NCI-H446 (cell line): ENCODE data around the gene MACF1.
"Not testable (repeated sequence)": the region's sequence is repeated elsewhere in the genome, so short reads cannot be mapped to it uniquely, and the experiment has no call there.

Experiments
- DNase-seq, 2 experiments: peaks; one replicate each; lab custom pipeline; 2025; lab: John Stamatoyannopoulos, UW

The MACF1 gene

DNA sequence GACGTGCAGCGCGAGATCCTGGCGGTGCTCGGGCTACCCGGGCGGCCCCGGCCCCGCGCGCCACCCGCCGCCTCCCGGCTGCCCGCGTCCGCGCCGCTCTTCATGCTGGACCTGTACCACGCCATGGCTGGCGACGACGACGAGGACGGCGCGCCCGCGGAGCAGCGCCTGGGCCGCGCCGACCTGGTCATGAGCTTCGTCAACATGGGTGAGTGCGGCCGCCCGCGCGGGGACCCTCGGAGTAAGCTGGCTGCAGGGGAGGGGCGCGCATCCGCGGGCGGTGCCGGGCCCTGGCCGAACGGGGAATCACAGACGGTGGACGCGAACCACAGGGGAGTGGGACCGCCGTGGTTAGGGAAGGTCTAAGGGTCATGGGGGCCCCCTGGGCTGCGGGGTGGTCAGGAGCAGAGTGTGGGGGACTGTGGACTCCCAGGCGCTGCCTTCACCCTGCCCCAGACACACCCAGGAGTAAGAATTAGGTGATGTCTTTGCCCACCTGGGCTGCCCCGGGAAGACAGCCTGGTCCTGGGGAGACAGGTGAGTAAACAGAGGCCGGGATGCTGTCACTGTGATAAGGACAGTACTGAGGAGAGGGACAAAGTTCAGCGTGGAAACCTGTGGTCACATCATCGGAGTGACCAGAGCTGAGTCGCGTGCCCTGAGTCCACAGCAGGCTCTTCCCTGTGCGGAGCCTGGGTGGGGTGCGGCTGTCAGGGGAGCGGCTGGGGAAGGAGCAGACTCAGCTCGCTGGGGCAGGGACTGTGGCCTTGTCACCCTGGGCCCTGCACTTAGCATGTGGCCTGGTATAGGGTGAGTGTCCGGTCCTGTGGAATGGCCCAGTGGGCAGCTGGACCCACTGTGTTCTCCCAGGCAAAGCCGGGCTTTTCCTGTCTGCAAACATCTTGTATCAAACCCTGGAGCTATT lies 287.9 kb downstream of the MACF1 start:
- not testable (repeated sequence) for DNase-seq

- not testable (repeated sequence) for DNase-seq
Measured at GRCh38 chr1:39493043-39493810, 288.7 kb downstream of the MACF1 start.

DNA sequence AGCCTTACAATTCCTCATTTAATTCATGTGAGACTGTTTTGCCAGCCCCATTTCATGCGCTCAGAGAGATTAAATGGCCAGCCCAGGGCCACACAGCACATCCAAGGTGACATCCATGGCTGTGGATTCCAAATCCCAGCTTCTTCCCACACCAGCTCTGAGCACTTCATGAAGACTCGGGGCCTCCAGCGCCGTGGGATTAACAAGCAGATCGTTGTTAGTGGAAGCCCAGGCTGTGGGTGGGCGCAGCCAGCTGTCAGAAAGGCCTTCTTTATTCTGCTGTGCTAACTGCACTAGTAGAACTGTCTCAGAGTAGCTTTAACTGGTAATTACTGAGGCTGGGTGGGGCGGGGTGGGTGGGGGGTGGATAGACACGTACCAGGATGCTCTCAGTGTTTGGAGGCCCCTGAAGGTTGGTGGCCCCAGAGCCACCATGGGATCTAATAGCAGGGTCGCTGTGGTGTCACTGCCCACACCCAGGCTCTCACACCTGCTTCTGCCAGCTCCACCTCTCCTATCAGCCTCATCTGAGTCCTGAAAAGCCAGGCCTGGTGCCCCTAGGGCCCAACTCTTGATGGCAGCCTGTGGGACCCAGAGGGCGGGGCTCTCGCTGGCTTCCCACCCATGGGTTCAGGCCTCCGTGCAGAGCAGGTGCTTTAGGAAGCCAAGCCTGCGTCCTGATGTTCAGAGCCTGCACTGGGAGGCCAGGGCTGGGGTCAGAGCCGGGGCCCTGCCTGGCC lies 290.3 kb downstream of the MACF1 start:
- DNase-seq: no peak

- DNase-seq: not testable (repeated sequence)
Measured at GRCh38 chr1:39496520-39496919, 292.0 kb downstream of the MACF1 start.

DNA sequence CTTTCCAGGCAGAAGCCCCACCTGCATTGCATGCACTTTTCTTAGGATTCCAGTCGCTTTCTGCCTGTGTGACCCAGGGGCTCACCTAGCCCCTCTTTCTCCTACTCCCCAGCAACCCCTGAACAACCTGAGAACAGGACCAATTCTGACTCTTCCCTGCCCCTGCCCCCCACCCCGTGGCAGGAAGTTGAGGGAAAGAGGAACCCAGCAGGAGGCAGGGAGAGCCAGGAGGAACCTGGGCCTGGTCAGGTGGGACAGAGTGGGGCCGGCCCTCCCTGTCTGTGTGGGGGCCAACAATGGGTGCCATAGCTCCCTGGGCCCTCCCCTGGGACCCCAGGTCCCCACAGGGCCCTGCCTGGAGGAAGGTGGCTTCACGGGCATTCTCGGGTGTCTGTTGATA lies 293.1 kb downstream of the MACF1 start:
- no peak for DNase-seq

- DNase-seq: not testable (repeated sequence)
Measured at GRCh38 chr1:39498096-39498710, 293.7 kb downstream of the MACF1 start.

GRCh38 chr1:39498821-39499220 lies 294.3 kb downstream of the MACF1 start:
- not testable (repeated sequence) for DNase-seq

GRCh38 chr1:39499668-39500067 lies 295.2 kb downstream of the MACF1 start:
- no peak for DNase-seq

GRCh38 chr1:39500862-39501389 lies 296.4 kb downstream of the MACF1 start:
- no peak for DNase-seq

- peak in 1 of 2 experiments; percentile 38 for DNase-seq
Measured at GRCh38 chr1:39501666-39502065, 297.2 kb downstream of the MACF1 start.

- DNase-seq: not testable (repeated sequence)
Measured at GRCh38 chr1:39504436-39504835, 299.9 kb downstream of the MACF1 start.

GRCh38 chr1:39505289-39505688 lies 300.8 kb downstream of the MACF1 start:
- no peak for DNase-seq

GRCh38 chr1:39507230-39507928 lies 302.9 kb downstream of the MACF1 start:
- peak in 1 of 2 experiments; percentile 13 for DNase-seq

DNA sequence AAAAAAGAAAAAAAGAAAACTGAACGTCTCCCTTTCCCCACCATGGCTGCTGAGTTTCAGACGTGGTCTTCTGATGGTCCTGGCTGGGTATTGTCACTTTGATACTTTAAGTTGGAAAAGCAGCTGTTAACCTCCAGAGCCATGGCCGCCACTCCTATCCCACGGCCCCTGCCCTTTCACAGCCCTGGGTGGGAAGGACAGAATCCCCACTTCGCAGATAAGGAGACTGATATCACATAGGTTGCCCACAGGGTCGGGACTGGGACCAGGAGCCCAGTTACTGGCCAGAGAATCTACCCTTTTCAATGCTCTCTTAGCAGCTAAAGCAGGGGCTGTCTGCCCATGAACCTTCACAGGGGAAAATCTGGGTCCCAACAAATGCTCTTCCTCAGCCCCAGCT lies 303.8 kb downstream of the MACF1 start:
- DNase-seq: no peak

DNA sequence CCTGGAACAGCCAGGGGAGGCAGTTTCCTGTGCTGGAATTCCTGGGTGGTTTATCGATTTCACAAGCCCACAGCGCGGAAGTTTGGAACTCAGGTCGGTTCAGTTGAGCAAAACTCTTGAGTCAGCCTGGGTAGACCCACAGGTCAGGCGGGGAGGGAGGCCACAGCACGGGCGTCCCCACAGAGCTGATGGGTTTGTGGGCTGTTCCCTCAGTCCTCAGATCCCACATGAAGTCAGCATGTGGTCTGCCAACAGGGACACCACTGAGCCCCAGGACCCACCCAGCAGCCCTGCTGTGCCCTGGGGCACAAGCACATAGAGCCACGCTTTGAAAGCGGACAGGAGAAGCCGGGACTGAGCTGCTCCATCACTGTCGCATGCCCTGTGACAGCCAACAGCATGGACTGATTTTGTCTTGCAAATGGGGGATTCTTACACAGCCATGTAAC lies 304.4 kb downstream of the MACF1 start:
- DNase-seq: no peak

DNA sequence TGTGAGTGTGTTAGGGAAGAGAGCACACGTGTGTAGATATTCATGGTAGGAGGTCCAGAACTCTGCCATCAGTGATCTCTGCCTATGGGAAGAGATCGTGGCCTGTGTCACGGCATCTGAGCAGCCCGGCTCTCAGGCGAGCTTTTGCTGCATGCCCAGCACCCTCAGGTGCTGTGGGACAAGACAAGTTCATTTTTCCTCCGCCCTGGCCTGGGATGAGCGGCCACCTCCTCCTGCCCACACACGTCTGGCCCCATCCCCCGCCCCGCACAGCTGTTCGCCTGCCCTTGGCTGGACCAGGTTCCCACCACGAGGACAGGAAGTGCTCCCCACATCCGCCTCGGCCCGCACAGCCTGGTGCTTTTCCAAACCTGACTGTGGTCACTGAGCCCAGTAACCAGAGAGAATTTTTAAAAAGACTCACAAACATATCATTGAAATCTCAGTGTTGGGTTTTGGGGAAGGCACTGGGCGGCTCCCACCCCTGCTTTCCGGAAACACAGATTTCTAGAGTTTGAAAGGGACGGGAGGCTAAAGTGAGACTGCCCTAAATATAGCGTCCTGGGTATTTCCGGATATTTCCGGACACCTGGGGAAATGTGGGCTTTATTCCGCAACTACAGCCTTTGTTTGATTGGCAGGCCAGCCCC lies 305.0 kb downstream of the MACF1 start:
- no peak for DNase-seq

DNA sequence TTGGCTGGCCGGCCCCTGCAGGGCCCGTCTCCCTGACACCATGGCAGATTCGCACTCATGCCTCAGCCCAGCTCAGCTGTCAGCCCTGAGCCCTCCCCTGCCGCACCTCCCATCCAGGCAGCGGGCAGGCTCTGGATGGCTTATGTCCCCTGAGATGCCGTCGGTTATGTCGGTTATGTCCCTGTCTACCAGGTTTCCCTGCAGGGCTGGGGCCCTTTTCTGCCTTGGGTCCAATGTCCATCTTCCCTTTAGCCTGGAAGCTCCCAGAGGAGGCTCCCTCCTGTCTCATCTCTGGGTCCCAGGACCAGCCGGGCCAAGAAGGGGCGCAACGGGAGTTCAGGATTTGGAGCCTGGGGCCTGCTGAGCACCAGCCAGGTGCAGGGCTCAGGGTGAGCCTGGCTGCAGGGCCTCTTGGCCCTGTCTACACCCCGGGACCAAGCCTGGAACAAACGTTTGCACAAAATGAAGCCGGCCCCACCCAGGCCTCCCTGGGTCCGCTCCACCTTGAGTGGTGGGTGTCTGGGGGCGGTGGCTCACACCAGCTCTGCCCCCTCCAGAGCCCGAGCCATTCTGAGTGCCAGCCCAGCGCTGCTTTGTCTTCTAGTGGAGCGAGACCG lies 306.2 kb downstream of the MACF1 start:
- not testable (repeated sequence) for DNase-seq

- not testable (repeated sequence) for DNase-seq
Measured at GRCh38 chr1:39511477-39511876, 307.0 kb downstream of the MACF1 start.

DNA sequence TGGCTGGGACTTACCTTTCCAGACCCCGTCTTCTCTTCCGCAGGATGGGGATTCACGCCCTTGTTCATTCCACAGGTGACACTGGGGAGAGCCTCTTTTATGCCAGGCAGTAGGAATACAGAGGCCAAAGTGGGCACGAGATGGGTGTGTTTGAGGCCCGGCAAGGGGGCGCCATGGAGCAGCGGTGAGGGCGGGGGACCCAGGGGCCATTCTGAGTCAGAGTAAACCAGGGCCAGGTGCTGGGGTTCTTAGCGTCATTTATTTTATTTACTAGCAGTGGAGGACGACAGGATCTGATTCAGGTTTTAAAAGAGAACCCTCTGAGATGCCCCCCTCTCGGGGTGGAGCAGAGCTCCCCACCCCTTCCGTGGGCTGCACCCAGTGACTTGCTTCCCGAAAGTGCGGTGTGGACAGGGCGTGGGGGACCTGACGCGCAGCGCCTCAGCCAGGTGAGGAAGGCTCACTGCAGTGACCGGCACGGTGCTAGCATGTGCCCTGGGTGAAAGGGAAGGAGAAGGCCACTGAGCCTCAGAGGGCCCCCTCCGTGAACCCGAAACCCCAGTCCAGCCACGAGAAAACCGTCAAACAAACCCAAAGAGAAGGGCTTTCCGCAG lies 307.8 kb downstream of the MACF1 start:
- not testable (repeated sequence) for DNase-seq
